ENCODE measurements around the gene CASP1. TPM values are rescaled to one million over a fixed set of nuclear protein-coding genes. Genes with fewer than 3 reads are reported as not detected.
"Not testable (repeated sequence)": the region's sequence is repeated elsewhere in the genome, so short reads cannot be mapped to it uniquely, and the experiment has no call there.

The CASP1 gene
- total RNA-seq, 1 experiment from 2014 or later: 4.7 TPM

DNA sequence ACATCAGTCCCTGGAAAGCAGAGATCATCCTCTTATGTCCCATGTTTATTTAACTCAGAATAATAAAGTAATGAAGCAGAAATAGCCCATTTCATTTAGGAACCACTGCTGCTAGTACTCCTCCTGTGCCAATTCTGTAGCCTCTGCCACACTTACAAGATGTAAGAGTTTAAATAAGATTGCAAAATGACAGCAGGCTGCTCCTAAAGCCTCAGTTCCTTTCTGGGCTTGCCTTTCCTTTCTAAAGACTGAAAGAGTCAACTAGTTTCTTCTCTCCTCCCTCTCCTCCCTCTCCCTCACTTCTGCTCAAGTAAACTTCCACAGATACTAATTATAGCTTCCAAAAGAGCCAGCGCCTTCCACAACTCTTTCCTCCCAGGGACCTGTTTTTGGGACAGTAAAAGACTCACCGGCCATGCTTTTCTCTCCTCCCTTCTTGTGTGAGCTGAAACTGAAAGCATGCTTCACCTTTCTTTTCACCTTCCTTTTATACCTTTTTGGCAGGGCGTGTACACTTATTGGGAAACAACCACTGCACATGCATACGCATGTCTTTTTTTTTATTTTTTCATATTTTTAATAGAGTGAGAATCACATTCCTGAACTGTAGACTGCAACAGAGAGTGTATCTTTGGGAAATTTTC lies 36.3 kb upstream of the CASP1 start:
- intact Hi-C loops (cut with micrococcal nuclease; ENCODE audit: unreplicated experiment): no loop called here
- H3K4me2 ChIP-seq: no peak overlapping the region
- DNase-seq: no peak
- no TSS peak for BruUV-seq (replicated peaks)
- H4K20me1 ChIP-seq (ENCODE audit: insufficient read depth): no peaks in the 10 kb centered on the region
- no peaks in the 10 kb centered on the region for H3K27me3 ChIP-seq (ENCODE audit: insufficient read depth, low read depth)
- POLR2A ChIA-PET (ENCODE audit: unreplicated experiment): no interaction called here
- H3K4me1 ChIP-seq (replicated peaks; ENCODE audit: insufficient read depth): no peaks in the 10 kb centered on the region
- no peaks in the 10 kb centered on the region for H3K79me2 ChIP-seq (ENCODE audit: low read depth)
- H3K27ac ChIP-seq: no peak overlapping the region
- no peaks in the 10 kb centered on the region for H3K36me3 ChIP-seq (ENCODE audit: low read depth)
- no peaks in the 10 kb centered on the region for H3K9me3 ChIP-seq (ENCODE audit: insufficient read depth, low read depth)
- H2AFZ ChIP-seq: no peak overlapping the region
- H3K9me2 ChIP-seq (ENCODE audit: insufficient read depth): no peaks in the 10 kb centered on the region
- TF ChIP-seq, protein P1, sequence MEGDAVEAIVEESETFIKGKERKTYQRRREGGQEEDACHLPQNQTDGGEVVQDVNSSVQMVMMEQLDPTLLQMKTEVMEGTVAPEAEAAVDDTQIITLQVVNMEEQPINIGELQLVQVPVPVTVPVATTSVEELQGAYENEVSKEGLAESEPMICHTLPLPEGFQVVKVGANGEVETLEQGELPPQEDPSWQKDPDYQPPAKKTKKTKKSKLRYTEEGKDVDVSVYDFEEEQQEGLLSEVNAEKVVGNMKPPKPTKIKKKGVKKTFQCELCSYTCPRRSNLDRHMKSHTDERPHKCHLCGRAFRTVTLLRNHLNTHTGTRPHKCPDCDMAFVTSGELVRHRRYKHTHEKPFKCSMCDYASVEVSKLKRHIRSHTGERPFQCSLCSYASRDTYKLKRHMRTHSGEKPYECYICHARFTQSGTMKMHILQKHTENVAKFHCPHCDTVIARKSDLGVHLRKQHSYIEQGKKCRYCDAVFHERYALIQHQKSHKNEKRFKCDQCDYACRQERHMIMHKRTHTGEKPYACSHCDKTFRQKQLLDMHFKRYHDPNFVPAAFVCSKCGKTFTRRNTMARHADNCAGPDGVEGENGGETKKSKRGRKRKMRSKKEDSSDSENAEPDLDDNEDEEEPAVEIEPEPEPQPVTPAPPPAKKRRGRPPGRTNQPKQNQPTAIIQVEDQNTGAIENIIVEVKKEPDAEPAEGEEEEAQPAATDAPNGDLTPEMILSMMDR (conservative IDR thresholded peaks at IDR 0.05): no peak
- no peak for TF ChIP-seq EZH2 (IDR thresholded peaks at IDR 0.05; ENCODE audit: low read depth)
- no peaks in the 10 kb centered on the region for H3F3A ChIP-seq (ENCODE audit: insufficient read depth, low read depth)
- no peak overlapping the region for H3K4me3 ChIP-seq
- CTCF ChIA-PET: no interaction called here

DNA sequence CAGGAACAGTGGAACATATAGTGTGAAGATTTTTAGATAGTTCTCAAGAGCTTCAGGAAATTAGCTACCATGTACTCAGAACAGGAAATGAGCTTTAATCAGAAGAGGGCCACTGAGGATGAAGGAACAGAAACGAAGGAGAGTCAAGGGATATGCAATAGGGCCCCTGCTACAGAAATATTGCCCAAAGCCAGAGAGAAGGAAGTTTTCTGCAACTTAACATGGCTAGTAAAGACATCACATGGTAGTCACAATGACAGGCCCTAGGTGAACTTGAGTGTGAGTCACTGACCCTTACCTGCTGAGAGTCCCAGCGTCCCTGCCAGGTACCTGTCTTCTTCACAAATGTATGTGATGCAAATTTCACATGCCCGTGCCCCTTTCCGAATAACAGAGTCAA lies 35.4 kb upstream of the CASP1 start:
- BruUV-seq (replicated peaks): no TSS peak
- Histone ChIP-seq H3K79me2 (ENCODE audit: low read depth) (no peaks in the 10 kb centered on the region), H3K27ac (no peak overlapping the region), H3K4me3 (no peak overlapping the region), H4K20me1 (ENCODE audit: insufficient read depth) (no peaks in the 10 kb centered on the region), H3K9me3 (ENCODE audit: insufficient read depth, low read depth) (no peaks in the 10 kb centered on the region), H3K9me2 (ENCODE audit: insufficient read depth) (no peaks in the 10 kb centered on the region), H3K4me1 (replicated peaks; ENCODE audit: insufficient read depth) (no peaks in the 10 kb centered on the region), H2AFZ (no peak overlapping the region), H3F3A (ENCODE audit: insufficient read depth, low read depth) (no peaks in the 10 kb centered on the region), H3K4me2 (no peak overlapping the region), H3K36me3 (ENCODE audit: low read depth) (no peaks in the 10 kb centered on the region), H3K27me3 (ENCODE audit: insufficient read depth, low read depth) (no peaks in the 10 kb centered on the region)
- no peak for DNase-seq
- ChIA-PET POLR2A (ENCODE audit: unreplicated experiment) (no interaction called here), CTCF (no interaction called here)
- intact Hi-C loops (cut with micrococcal nuclease; ENCODE audit: unreplicated experiment): no loop called here
- no peak for TF ChIP-seq EZH2 (IDR thresholded peaks at IDR 0.05; ENCODE audit: low read depth)
- TF ChIP-seq, protein P1 (conservative IDR thresholded peaks at IDR 0.05): no peak

DNA sequence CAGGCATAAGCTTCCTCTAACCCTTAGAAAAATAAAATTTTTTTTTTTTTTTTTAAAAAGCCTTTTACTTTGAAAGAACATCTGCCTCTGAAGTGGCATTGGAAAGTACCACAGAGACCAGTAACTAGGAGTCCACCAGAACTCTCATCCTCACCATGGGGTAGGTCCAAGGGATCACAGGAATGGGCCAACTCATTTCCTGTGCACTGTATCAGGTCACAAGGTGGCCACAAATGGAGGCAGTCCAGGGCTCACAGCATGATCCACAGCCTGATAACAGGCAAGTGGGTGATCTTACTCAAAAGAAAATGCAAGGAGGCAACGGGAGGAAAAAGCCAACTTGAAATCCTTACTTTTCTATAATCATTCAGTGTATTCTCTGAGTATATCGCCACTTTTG lies 34.8 kb upstream of the CASP1 start:
- H2AFZ ChIP-seq; H3K27me3 ChIP-seq (ENCODE audit: insufficient read depth, low read depth); H3K79me2 ChIP-seq (ENCODE audit: low read depth); intact Hi-C loops (cut with micrococcal nuclease; ENCODE audit: unreplicated experiment); H3K4me1 ChIP-seq (replicated peaks; ENCODE audit: insufficient read depth); H3K4me3 ChIP-seq; H3F3A ChIP-seq (ENCODE audit: insufficient read depth, low read depth); H3K27ac ChIP-seq; CTCF ChIA-PET; H3K9me3 ChIP-seq (ENCODE audit: insufficient read depth, low read depth); DNase-seq; BruUV-seq (replicated peaks); H3K36me3 ChIP-seq (ENCODE audit: low read depth); POLR2A ChIA-PET (ENCODE audit: unreplicated experiment); H3K9me2 ChIP-seq (ENCODE audit: insufficient read depth); H4K20me1 ChIP-seq (ENCODE audit: insufficient read depth); H3K4me2 ChIP-seq: not testable (repeated sequence)

DNA sequence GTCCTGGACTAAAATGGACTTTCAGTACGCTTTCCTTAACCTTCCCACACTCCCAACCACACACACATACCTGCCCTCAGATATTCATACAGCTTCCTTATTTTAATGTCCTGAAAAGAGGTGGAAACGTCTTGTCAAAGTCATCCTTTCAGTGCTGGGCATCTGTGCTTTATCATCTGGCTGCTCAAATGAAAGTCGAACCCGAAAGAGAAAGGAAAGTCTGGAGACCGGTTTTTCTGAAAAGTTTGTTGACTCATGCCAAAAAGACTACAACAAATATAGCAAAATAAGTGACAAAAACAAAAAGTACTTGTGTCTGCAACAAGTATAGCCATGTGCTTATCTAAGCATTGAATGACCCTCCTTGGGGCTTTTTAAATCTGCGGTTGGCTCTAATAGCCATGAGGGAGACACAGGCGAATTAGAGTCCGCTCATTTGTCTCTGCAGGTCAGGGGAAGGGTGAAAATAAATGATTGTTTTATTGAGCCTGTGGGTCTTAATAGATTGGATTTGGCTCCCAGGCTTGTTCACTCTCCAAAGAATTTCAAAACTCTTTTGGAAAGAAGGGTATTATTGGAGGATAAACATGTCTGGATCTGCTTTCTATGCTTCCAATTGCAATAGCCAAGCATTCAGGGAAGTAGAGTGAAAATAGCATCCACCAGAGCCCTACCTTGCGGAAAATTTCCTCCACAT lies 28.4 kb upstream of the CASP1 start:
- POLR2A ChIA-PET (ENCODE audit: unreplicated experiment); H3K9me3 ChIP-seq (ENCODE audit: insufficient read depth, low read depth); H3K4me3 ChIP-seq; H3K27ac ChIP-seq; H3K4me1 ChIP-seq (replicated peaks; ENCODE audit: insufficient read depth); H3K27me3 ChIP-seq (ENCODE audit: insufficient read depth, low read depth); CTCF ChIA-PET; intact Hi-C loops (cut with micrococcal nuclease; ENCODE audit: unreplicated experiment); H3K79me2 ChIP-seq (ENCODE audit: low read depth); H2AFZ ChIP-seq; H4K20me1 ChIP-seq (ENCODE audit: insufficient read depth); H3K4me2 ChIP-seq; H3K9me2 ChIP-seq (ENCODE audit: insufficient read depth); H3K36me3 ChIP-seq (ENCODE audit: low read depth); H3F3A ChIP-seq (ENCODE audit: insufficient read depth, low read depth); DNase-seq; BruUV-seq (replicated peaks): not testable (repeated sequence)

All from PC-9 (cell line).